Calu3 (cell line): ENCODE measurements around the gene DHRS7B. TPM values are rescaled to one million over a fixed set of nuclear protein-coding genes. Genes with fewer than 3 reads are reported as not detected.
"Not testable (repeated sequence)": the region's sequence is repeated elsewhere in the genome, so short reads cannot be mapped to it uniquely, and the experiment has no call there.

Experiments used
- BruUV-seq: library from RNA; stranded (reverse); fragments of 400-500 nt; replicated peaks from 2 replicates; lab custom pipeline; 2021; lab: Mats Ljungman, UMichigan
- CTCF ChIA-PET: fragments of 300-600 bp; sonication (Branson Sonifier 250); formaldehyde crosslinking; loops from one replicate; lab custom pipeline; 2022; ENCODE audit warnings: antibody characterized with exemption; lab: Charles Lee
- DNase-seq: peaks from one replicate; pipeline ENCODE4 v3.0.0; 2022
- H3K27ac Mint-ChIP-seq: one replicate; pipeline ENCODE4 v1.8.0; 2022; ENCODE audit warnings: mixed read lengths; ENCODE audit not compliant: unreplicated experiment
- H3K27me3 Mint-ChIP-seq: one replicate; pipeline ENCODE4 v1.8.0; 2022; ENCODE audit warnings: mixed read lengths; ENCODE audit not compliant: unreplicated experiment
- H3K36me3 Mint-ChIP-seq: one replicate; pipeline ENCODE4 v1.8.0; 2022; ENCODE audit warnings: mild to moderate bottlenecking, moderate library complexity, mixed read lengths; ENCODE audit not compliant: insufficient read depth, unreplicated experiment
- H3K4me1 Mint-ChIP-seq: one replicate; pipeline ENCODE4 v1.8.0; 2022; ENCODE audit warnings: mild to moderate bottlenecking, low read depth, mixed read lengths; ENCODE audit not compliant: unreplicated experiment
- H3K4me3 Mint-ChIP-seq: one replicate; pipeline ENCODE4 v1.8.0; 2022; ENCODE audit warnings: mild to moderate bottlenecking, low read depth, moderate library complexity, mixed read lengths; ENCODE audit not compliant: unreplicated experiment
- H3K9me3 Mint-ChIP-seq: one replicate; pipeline ENCODE4 v1.8.0; 2022; ENCODE audit warnings: low read depth, mixed read lengths; ENCODE audit not compliant: unreplicated experiment
- CTCF ChIP-seq: fragments of 200-600 bp; IDR thresholded peaks from one replicate; pipeline ENCODE4 v1.8.0; 2022; ENCODE audit warnings: antibody characterized with exemption; ENCODE audit not compliant: unreplicated experiment
- intact Hi-C: fragments of 100-400 bp; cut with micrococcal nuclease; formaldehyde crosslinking; loops from one replicate; pipeline ENCODE4 v1.10.0; 2022; ENCODE audit not compliant: unreplicated experiment
- total RNA-seq: library from RNA; stranded (reverse); gene quantifications from 2 replicates; pipeline ENCODE4 v1.2.3, GENCODE V29; 2022

The DHRS7B gene
- total RNA-seq, 1 experiment from 2014 or later: 15.3 TPM

GRCh38 chr17:21106316-21106715 lies 20.4 kb upstream of the DHRS7B start:
- no peak overlapping the region for H3K4me3 Mint-ChIP-seq
- intact Hi-C loops: no loop called here
- DNase-seq: no peak
- no TSS peak for BruUV-seq
- peaks cover 18% of the 10 kb centered on the region for H3K27me3 Mint-ChIP-seq
- H3K27ac Mint-ChIP-seq: no peak overlapping the region
- TF ChIP-seq CTCF: no peak
- H3K36me3 Mint-ChIP-seq: no peaks in the 10 kb centered on the region
- H3K9me3 Mint-ChIP-seq: no peaks in the 10 kb centered on the region
- H3K4me1 Mint-ChIP-seq: no peaks in the 10 kb centered on the region
- CTCF ChIA-PET: no interaction called here

GRCh38 chr17:21107067-21107650 lies 19.6 kb upstream of the DHRS7B start:
- intact Hi-C loops, H3K36me3 Mint-ChIP-seq, H3K27ac Mint-ChIP-seq, DNase-seq, BruUV-seq, H3K4me1 Mint-ChIP-seq, CTCF ChIA-PET, H3K4me3 Mint-ChIP-seq, H3K9me3 Mint-ChIP-seq: not testable (repeated sequence)
- peaks cover 18% of the 10 kb centered on the region for H3K27me3 Mint-ChIP-seq

- no peaks in the 10 kb centered on the region for H3K4me1 Mint-ChIP-seq
- no peaks in the 10 kb centered on the region for H3K36me3 Mint-ChIP-seq
- TF ChIP-seq CTCF: no peak
- no TSS peak for BruUV-seq
- peaks cover 18% of the 10 kb centered on the region for H3K27me3 Mint-ChIP-seq
- H3K9me3 Mint-ChIP-seq: no peaks in the 10 kb centered on the region
- no peak for DNase-seq
- no peak overlapping the region for H3K27ac Mint-ChIP-seq
- intact Hi-C loops: no loop called here
- no peak overlapping the region for H3K4me3 Mint-ChIP-seq
- CTCF ChIA-PET: interaction anchor here (0.6 to 1.4 kb wide), 2 partner anchors 9 to 11 kb away, joined by 4 to 6 read pairs; no protein-coding TSS in a partner anchor
Observed at GRCh38 chr17:21108651-21109050, 18.1 kb upstream of the DHRS7B start.

- CTCF ChIA-PET: no interaction called here
- Mint-ChIP-seq H3K4me1 (no peaks in the 10 kb centered on the region), H3K9me3 (no peaks in the 10 kb centered on the region), H3K4me3 (no peak overlapping the region), H3K27ac (no peak overlapping the region), H3K36me3 (no peaks in the 10 kb centered on the region), H3K27me3 (peaks cover 22% of the 10 kb centered on the region)
- BruUV-seq: no TSS peak
- intact Hi-C loops: no loop called here
- no peak for TF ChIP-seq CTCF
- DNase-seq: no peak
Observed at GRCh38 chr17:21113049-21113690, 13.6 kb upstream of the DHRS7B start.

GRCh38 chr17:21113716-21114115 lies 13.0 kb upstream of the DHRS7B start:
- no peak overlapping the region for H3K27ac Mint-ChIP-seq
- H3K4me1 Mint-ChIP-seq: no peaks in the 10 kb centered on the region
- H3K9me3 Mint-ChIP-seq: no peaks in the 10 kb centered on the region
- no TSS peak for BruUV-seq
- intact Hi-C loops: no loop called here
- no peak for DNase-seq
- no peak for TF ChIP-seq CTCF
- H3K27me3 Mint-ChIP-seq: peaks cover 22% of the 10 kb centered on the region
- CTCF ChIA-PET: no interaction called here
- H3K4me3 Mint-ChIP-seq: no peak overlapping the region
- no peaks in the 10 kb centered on the region for H3K36me3 Mint-ChIP-seq

- H3K4me3 Mint-ChIP-seq, intact Hi-C loops, H3K27ac Mint-ChIP-seq: not testable (repeated sequence)
Observed at GRCh38 chr17:21114791-21115190, 12.0 kb upstream of the DHRS7B start.

More at GRCh38 chr17:21114791-21115190, 12.0 kb upstream of the DHRS7B start:
- H3K9me3 Mint-ChIP-seq, DNase-seq, H3K36me3 Mint-ChIP-seq, CTCF ChIA-PET, H3K4me1 Mint-ChIP-seq, BruUV-seq: not testable (repeated sequence)
- H3K27me3 Mint-ChIP-seq: peaks cover 22% of the 10 kb centered on the region
